ENCODE results near the gene ZNF396.

The ZNF396 gene

GRCh38 chr18:35409911-35410310 lies 32.8 kb upstream of the ZNF396 start:
- H3K27ac ChIP-seq (ENCODE audit: low read depth in 2 of 2, low read length in 2 of 2), result peak overlapping the region; percentile 45 to 49
- H3K9me3 ChIP-seq (ENCODE audit: control insufficient read depth in 2 of 2, low read length in 2 of 2), result no peaks in the 10 kb centered on the region
- H3K27me3 ChIP-seq (ENCODE audit: control insufficient read depth in 2 of 2, insufficient read depth in 2 of 2, low read length in 2 of 2), result no peaks in the 10 kb centered on the region

DNA sequence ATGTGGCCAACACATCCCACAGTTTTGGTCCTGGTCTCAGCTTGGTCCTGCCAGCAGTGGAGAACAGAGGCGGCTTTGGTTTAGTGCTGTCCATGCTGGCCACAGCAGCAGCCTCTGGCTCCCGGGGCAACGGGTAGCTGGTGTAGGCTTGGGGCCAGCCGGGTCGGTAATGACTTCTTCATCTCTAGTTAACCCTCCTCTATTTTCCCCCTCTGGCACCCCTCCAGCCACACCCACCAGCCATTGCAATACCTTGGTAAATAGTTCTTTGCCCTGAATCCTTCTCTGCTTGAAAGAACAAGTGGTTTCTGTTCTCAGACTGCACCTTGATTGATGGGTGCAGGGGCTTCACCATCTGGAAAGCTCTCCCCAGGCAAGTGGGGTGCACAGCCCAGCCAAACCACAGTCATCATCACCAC lies 31.7 kb upstream of the ZNF396 start:
- Histone ChIP-seq H3K9me3 (ENCODE audit: control insufficient read depth in 2 of 2, low read length in 2 of 2) (no peaks in the 10 kb centered on the region), H3K36me3 (ENCODE audit: control insufficient read depth in 2 of 2, insufficient read depth in 2 of 2, low read length in 2 of 2) (no peaks in the 10 kb centered on the region), H3K4me1 (ENCODE audit: control insufficient read depth in 2 of 2, insufficient read depth in 2 of 2, low read length in 2 of 2) (peaks cover 23 to 26% of the 10 kb centered on the region in 2 donors), H3K27me3 (ENCODE audit: control insufficient read depth in 2 of 2, insufficient read depth in 2 of 2, low read length in 2 of 2) (no peaks in the 10 kb centered on the region), H3K9ac (ENCODE audit: low read depth in 1 of 2, low read length in 2 of 2) (no peak overlapping the region), H3K27ac (ENCODE audit: low read depth in 2 of 2, low read length in 2 of 2) (peak overlapping the region; percentile 33 to 45), H3K4me3 (ENCODE audit: low read length in 2 of 2) (no peak overlapping the region)

More at GRCh38 chr18:35409911-35410310, 32.8 kb upstream of the ZNF396 start:
- H3K36me3 ChIP-seq (ENCODE audit: control insufficient read depth in 2 of 2, insufficient read depth in 2 of 2, low read length in 2 of 2), result no peaks in the 10 kb centered on the region
- H3K9ac ChIP-seq (ENCODE audit: low read depth in 1 of 2, low read length in 2 of 2), result no peak overlapping the region
- peaks cover 23 to 26% of the 10 kb centered on the region in 2 donors for H3K4me1 ChIP-seq (ENCODE audit: control insufficient read depth in 2 of 2, insufficient read depth in 2 of 2, low read length in 2 of 2)
- H3K4me3 ChIP-seq (ENCODE audit: low read length in 2 of 2), result no peak overlapping the region

GRCh38 chr18:35407871-35408481 lies 30.8 kb upstream of the ZNF396 start:
- peaks cover 23 to 26% of the 10 kb centered on the region in 2 donors for H3K4me1 ChIP-seq (ENCODE audit: control insufficient read depth in 2 of 2, insufficient read depth in 2 of 2, low read length in 2 of 2)
- no peak overlapping the region for H3K9ac ChIP-seq (ENCODE audit: low read depth in 1 of 2, low read length in 2 of 2)
- H3K27me3 ChIP-seq (ENCODE audit: control insufficient read depth in 2 of 2, insufficient read depth in 2 of 2, low read length in 2 of 2), result no peaks in the 10 kb centered on the region
- H3K9me3 ChIP-seq (ENCODE audit: control insufficient read depth in 2 of 2, low read length in 2 of 2), result no peaks in the 10 kb centered on the region
- H3K36me3 ChIP-seq (ENCODE audit: control insufficient read depth in 2 of 2, insufficient read depth in 2 of 2, low read length in 2 of 2), result no peaks in the 10 kb centered on the region
- H3K27ac ChIP-seq (ENCODE audit: low read depth in 2 of 2, low read length in 2 of 2), result no peak overlapping the region
- no peak overlapping the region for H3K4me3 ChIP-seq (ENCODE audit: low read length in 2 of 2)

DNA sequence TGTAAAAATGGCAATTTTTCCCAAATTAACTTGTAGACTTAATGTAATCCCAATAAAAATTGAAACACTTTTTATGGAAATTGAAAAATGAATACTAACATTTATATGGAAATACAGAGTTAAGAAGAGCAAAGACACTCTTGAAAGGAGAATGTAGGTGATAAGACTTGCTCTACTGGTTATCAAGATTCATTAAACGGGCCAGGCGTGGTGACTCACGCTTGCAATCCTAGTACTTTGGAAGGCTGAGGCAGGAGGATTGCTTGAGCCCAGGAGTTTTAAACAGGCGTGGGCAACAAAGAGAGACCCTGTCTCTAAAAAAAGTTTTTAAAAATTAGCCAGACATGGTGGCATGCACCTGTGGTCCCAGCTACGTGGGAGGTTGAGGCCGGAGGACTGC lies 29.5 kb upstream of the ZNF396 start:
- H3K27ac ChIP-seq (ENCODE audit: low read depth in 2 of 2, low read length in 2 of 2), result no peak overlapping the region
- H3K9me3 ChIP-seq (ENCODE audit: control insufficient read depth in 2 of 2, low read length in 2 of 2), result no peaks in the 10 kb centered on the region
- no peak overlapping the region for H3K4me3 ChIP-seq (ENCODE audit: low read length in 2 of 2)

GRCh38 chr18:35397976-35398375 lies 20.8 kb upstream of the ZNF396 start:
- Histone ChIP-seq H3K27me3 (ENCODE audit: control insufficient read depth in 2 of 2, insufficient read depth in 2 of 2, low read length in 2 of 2) (no peaks in the 10 kb centered on the region), H3K4me1 (ENCODE audit: control insufficient read depth in 2 of 2, insufficient read depth in 2 of 2, low read length in 2 of 2) (no peaks in the 10 kb centered on the region), H3K27ac (ENCODE audit: low read depth in 2 of 2, low read length in 2 of 2) (no peak overlapping the region), H3K36me3 (ENCODE audit: control insufficient read depth in 2 of 2, insufficient read depth in 2 of 2, low read length in 2 of 2) (no peaks in the 10 kb centered on the region), H3K9me3 (ENCODE audit: control insufficient read depth in 2 of 2, low read length in 2 of 2) (no peaks in the 10 kb centered on the region), H3K9ac (ENCODE audit: low read depth in 1 of 2, low read length in 2 of 2) (no peak overlapping the region), H3K4me3 (ENCODE audit: low read length in 2 of 2) (no peak overlapping the region)

More for the DNA sequence above, 29.5 kb upstream of the ZNF396 start:
- Histone ChIP-seq H3K9ac (ENCODE audit: low read depth in 1 of 2, low read length in 2 of 2) (no peak overlapping the region), H3K27me3 (ENCODE audit: control insufficient read depth in 2 of 2, insufficient read depth in 2 of 2, low read length in 2 of 2) (no peaks in the 10 kb centered on the region), H3K36me3 (ENCODE audit: control insufficient read depth in 2 of 2, insufficient read depth in 2 of 2, low read length in 2 of 2) (no peaks in the 10 kb centered on the region), H3K4me1 (ENCODE audit: control insufficient read depth in 2 of 2, insufficient read depth in 2 of 2, low read length in 2 of 2) (peaks cover 19 to 21% of the 10 kb centered on the region in 2 donors)

DNA sequence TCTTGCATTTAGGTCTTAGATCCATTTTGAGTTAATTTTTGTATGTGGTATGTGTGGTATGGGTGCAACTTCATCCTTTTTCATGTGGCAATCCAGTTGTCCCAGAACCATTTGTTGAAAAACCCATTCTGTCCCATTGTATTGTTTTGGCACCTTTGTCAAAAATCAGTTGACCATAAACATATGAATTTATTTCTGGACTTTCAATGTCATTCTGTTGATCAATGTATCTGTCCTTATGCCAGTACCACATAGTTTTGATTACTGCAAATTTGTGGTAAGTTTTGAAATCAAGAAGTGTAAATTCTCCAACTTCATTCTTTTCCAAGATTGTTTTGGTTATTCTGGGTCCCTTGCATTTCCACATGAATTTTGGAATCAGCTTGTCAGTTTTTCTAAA lies 16.6 kb upstream of the ZNF396 start:
- Histone ChIP-seq H3K36me3 (ENCODE audit: control insufficient read depth in 2 of 2, insufficient read depth in 2 of 2, low read length in 2 of 2) (no peaks in the 10 kb centered on the region), H3K27ac (ENCODE audit: low read depth in 2 of 2, low read length in 2 of 2) (no peak overlapping the region), H3K4me1 (ENCODE audit: control insufficient read depth in 2 of 2, insufficient read depth in 2 of 2, low read length in 2 of 2) (no peaks in the 10 kb centered on the region), H3K9me3 (ENCODE audit: control insufficient read depth in 2 of 2, low read length in 2 of 2) (no peaks in the 10 kb centered on the region), H3K4me3 (ENCODE audit: low read length in 2 of 2) (no peak overlapping the region), H3K9ac (ENCODE audit: low read depth in 1 of 2, low read length in 2 of 2) (no peak overlapping the region), H3K27me3 (ENCODE audit: control insufficient read depth in 2 of 2, insufficient read depth in 2 of 2, low read length in 2 of 2) (no peaks in the 10 kb centered on the region)

GRCh38 chr18:35392375-35392774 lies 15.2 kb upstream of the ZNF396 start:
- Histone ChIP-seq H3K4me3 (ENCODE audit: low read length in 2 of 2) (no peak overlapping the region), H3K9me3 (ENCODE audit: control insufficient read depth in 2 of 2, low read length in 2 of 2) (no peaks in the 10 kb centered on the region), H3K27ac (ENCODE audit: low read depth in 2 of 2, low read length in 2 of 2) (no peak overlapping the region), H3K36me3 (ENCODE audit: control insufficient read depth in 2 of 2, insufficient read depth in 2 of 2, low read length in 2 of 2) (no peaks in the 10 kb centered on the region), H3K4me1 (ENCODE audit: control insufficient read depth in 2 of 2, insufficient read depth in 2 of 2, low read length in 2 of 2) (no peaks in the 10 kb centered on the region), H3K27me3 (ENCODE audit: control insufficient read depth in 2 of 2, insufficient read depth in 2 of 2, low read length in 2 of 2) (no peaks in the 10 kb centered on the region), H3K9ac (ENCODE audit: low read depth in 1 of 2, low read length in 2 of 2) (no peak overlapping the region)

GRCh38 chr18:35390951-35391700 lies 14.0 kb upstream of the ZNF396 start:
- H3K27me3 ChIP-seq (ENCODE audit: control insufficient read depth in 2 of 2, insufficient read depth in 2 of 2, low read length in 2 of 2), result no peaks in the 10 kb centered on the region
- no peaks in the 10 kb centered on the region for H3K36me3 ChIP-seq (ENCODE audit: control insufficient read depth in 2 of 2, insufficient read depth in 2 of 2, low read length in 2 of 2)
- no peaks in the 10 kb centered on the region for H3K4me1 ChIP-seq (ENCODE audit: control insufficient read depth in 2 of 2, insufficient read depth in 2 of 2, low read length in 2 of 2)
- H3K9me3 ChIP-seq (ENCODE audit: control insufficient read depth in 2 of 2, low read length in 2 of 2), result no peaks in the 10 kb centered on the region
- H3K27ac ChIP-seq (ENCODE audit: low read depth in 2 of 2, low read length in 2 of 2), result no peak overlapping the region
- H3K4me3 ChIP-seq (ENCODE audit: low read length in 2 of 2), result no peak overlapping the region
- H3K9ac ChIP-seq (ENCODE audit: low read depth in 1 of 2, low read length in 2 of 2), result no peak overlapping the region

GRCh38 chr18:35389095-35389618 lies 12.0 kb upstream of the ZNF396 start:
- H3K36me3 ChIP-seq (ENCODE audit: control insufficient read depth in 2 of 2, insufficient read depth in 2 of 2, low read length in 2 of 2), result no peaks in the 10 kb centered on the region
- H3K4me3 ChIP-seq (ENCODE audit: low read length in 2 of 2), result no peak overlapping the region
- H3K9me3 ChIP-seq (ENCODE audit: control insufficient read depth in 2 of 2, low read length in 2 of 2), result no peaks in the 10 kb centered on the region
- no peak overlapping the region for H3K9ac ChIP-seq (ENCODE audit: low read depth in 1 of 2, low read length in 2 of 2)
- H3K4me1 ChIP-seq (ENCODE audit: control insufficient read depth in 2 of 2, insufficient read depth in 2 of 2, low read length in 2 of 2), result no peaks in the 10 kb centered on the region
- no peaks in the 10 kb centered on the region for H3K27me3 ChIP-seq (ENCODE audit: control insufficient read depth in 2 of 2, insufficient read depth in 2 of 2, low read length in 2 of 2)
- H3K27ac ChIP-seq (ENCODE audit: low read depth in 2 of 2, low read length in 2 of 2), result no peak overlapping the region

DNA sequence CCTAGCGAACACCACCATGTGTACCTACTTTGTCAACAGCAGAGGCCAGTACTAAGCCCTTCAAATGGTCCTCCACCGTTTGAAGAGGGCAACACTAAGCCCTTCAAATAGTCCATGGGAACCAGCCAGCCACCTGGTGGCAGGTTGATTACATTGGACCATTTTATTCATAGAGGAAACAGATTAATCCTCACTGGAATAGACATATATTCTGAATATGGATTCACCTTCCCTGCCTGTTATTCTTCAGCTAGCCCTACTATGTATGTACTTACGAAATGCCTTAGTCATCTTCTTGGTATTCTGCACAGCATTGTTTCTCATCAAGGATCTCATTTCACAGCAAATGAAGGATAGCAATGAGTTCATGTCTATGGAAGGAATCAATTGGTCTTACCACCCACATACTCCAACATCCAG lies 10.0 kb upstream of the ZNF396 start:
- no peaks in the 10 kb centered on the region for H3K27me3 ChIP-seq (ENCODE audit: control insufficient read depth in 2 of 2, insufficient read depth in 2 of 2, low read length in 2 of 2)
- no peaks in the 10 kb centered on the region for H3K9me3 ChIP-seq (ENCODE audit: control insufficient read depth in 2 of 2, low read length in 2 of 2)
- H3K4me1 ChIP-seq (ENCODE audit: control insufficient read depth in 2 of 2, insufficient read depth in 2 of 2, low read length in 2 of 2), result no peaks in the 10 kb centered on the region
- H3K27ac ChIP-seq (ENCODE audit: low read depth in 2 of 2, low read length in 2 of 2), result no peak overlapping the region
- no peak overlapping the region for H3K9ac ChIP-seq (ENCODE audit: low read depth in 1 of 2, low read length in 2 of 2)
- no peaks in the 10 kb centered on the region for H3K36me3 ChIP-seq (ENCODE audit: control insufficient read depth in 2 of 2, insufficient read depth in 2 of 2, low read length in 2 of 2)
- no peak overlapping the region for H3K4me3 ChIP-seq (ENCODE audit: low read length in 2 of 2)

Data from mucosa of rectum (tissue), 2 donors.